Activated naive CD4-positive, alpha-beta T cell treated with anti-CD3 and anti-CD28 coated beads for 36 hours (primary cell): ENCODE results near the gene LRP3. TPM values are rescaled to one million over a fixed set of nuclear protein-coding genes. Genes with fewer than 3 reads are reported as not detected.

ENCODE experiments used
- CTCF ChIA-PET: fragments of 350-600 bp; sonication (Branson Sonifier 250); formaldehyde crosslinking; loops from one replicate; lab custom pipeline; 2021; ENCODE audit warnings: antibody characterized with exemption; lab: Charles Lee
- DNase-seq: peaks from one replicate; pipeline ENCODE4 v3.0.0-alpha.2; 2020
- H3K27ac Mint-ChIP-seq: one replicate; pipeline ENCODE4 v1.8.0; 2021; ENCODE audit warnings: mild to moderate bottlenecking, mixed read lengths
- H3K27me3 Mint-ChIP-seq: one replicate; pipeline ENCODE4 v1.8.0; 2021; ENCODE audit warnings: low read depth, mixed read lengths
- H3K36me3 Mint-ChIP-seq: one replicate; pipeline ENCODE4 v1.8.0; 2021; ENCODE audit warnings: low read depth, mixed read lengths
- H3K4me1 Mint-ChIP-seq: one replicate; pipeline ENCODE4 v1.8.0; 2021; ENCODE audit warnings: low read depth, mixed read lengths
- H3K4me3 Mint-ChIP-seq: one replicate; pipeline ENCODE4 v1.8.0; 2021; ENCODE audit warnings: mild to moderate bottlenecking, moderate library complexity, mixed read lengths
- H3K9me3 Mint-ChIP-seq: one replicate; pipeline ENCODE4 v1.8.0; 2021; ENCODE audit warnings: mixed read lengths
- intact Hi-C: fragments of 100-400 bp; cut with micrococcal nuclease; formaldehyde crosslinking; loops from one replicate; pipeline ENCODE4 v1.15.1; 2023
- total RNA-seq, 2 experiments: library from RNA; stranded (reverse); gene quantifications; one replicate each; pipeline ENCODE4 v1.2.3, GENCODE V29; 2021

LRP3 gene
- total RNA-seq, 2 experiments from 2014 or later, result 0.76 to 0.84 TPM

DNA sequence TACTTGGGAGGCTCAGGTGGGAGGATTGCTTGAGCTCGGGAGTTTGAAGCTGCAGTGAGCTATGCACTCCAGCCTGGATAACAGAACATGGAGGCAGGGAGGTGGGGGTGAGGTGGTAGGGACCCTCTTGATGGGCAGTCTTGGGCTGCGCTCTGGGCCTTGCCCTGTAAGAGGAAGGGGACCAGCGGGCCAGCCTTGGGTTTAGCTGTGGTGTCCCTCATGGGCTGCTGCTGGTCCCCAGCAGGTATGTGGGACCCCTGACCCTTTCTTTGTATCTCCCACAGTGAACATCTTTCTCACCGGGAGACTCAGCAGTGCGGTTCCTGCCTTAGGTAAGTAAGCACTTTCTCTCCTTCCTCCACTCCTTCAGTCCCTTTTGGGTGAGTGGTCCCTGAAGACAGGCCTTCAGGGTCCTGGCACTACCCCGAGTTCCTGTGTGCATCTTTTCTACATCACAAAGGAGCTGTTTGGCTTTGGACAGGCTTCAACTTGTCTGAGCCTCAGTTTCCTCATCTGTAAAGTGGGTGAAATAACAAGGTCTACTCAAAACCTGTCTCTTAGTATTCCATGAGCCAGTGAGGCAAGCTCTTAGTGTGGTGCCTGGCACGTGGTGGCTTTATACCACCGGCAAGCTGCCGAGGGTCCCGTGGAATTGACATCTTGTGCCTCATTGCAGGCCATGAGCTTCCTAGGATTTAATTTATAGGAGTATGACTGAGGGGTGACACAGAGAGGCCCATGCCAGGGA lies 2.5 kb downstream of the LRP3 start:
- H3K27me3 Mint-ChIP-seq, result peaks cover 27% of the 10 kb centered on the region

DNA sequence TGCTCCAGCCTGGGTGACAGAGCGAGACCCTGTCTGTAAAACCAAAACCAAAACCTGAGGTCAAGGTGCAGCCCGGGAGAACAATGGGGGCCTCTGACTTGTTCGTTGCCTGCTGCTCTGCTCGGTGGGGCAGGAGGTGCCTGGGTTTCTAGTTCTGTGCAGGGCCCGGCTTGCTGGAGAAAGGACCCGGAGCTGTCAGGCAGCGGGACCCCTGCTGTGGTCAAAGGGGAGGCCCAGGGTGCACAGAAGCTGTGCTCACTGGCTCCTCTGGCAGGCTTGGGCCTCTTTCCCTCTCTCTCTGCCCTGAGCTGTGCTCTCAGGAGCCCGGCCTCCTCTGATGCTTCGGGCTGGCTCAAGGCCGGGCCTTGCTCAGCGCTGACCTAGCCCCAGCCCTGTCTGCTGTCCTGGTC lies 3.5 kb downstream of the LRP3 start:
- no peak overlapping the region for H3K27ac Mint-ChIP-seq
- H3K4me1 Mint-ChIP-seq, result no peaks in the 10 kb centered on the region
- H3K4me3 Mint-ChIP-seq, result no peak overlapping the region
- H3K36me3 Mint-ChIP-seq, result no peaks in the 10 kb centered on the region
- DNase-seq, result no peak
- CTCF ChIA-PET, result interaction anchor here (0.8 to 2.4 kb wide), 2 partner anchors 53 to 73 kb away, joined by 3 to 6 read pairs; no protein-coding TSS in a partner anchor
- peaks cover 22% of the 10 kb centered on the region for H3K27me3 Mint-ChIP-seq
- H3K9me3 Mint-ChIP-seq, result no peaks in the 10 kb centered on the region
- intact Hi-C loops, result no loop called here

More for the DNA sequence above, 2.5 kb downstream of the LRP3 start:
- Mint-ChIP-seq H3K9me3 (no peaks in the 10 kb centered on the region), H3K36me3 (no peaks in the 10 kb centered on the region), H3K4me3 (no peak overlapping the region), H3K4me1 (no peaks in the 10 kb centered on the region), H3K27ac (no peak overlapping the region)
- intact Hi-C loops, result no loop called here
- CTCF ChIA-PET, result interaction anchor here (0.8 to 2.4 kb wide), 3 partner anchors 10 to 72 kb away, joined by 3 to 6 read pairs (median 3); no protein-coding TSS in a partner anchor
- no peak for DNase-seq

DNA sequence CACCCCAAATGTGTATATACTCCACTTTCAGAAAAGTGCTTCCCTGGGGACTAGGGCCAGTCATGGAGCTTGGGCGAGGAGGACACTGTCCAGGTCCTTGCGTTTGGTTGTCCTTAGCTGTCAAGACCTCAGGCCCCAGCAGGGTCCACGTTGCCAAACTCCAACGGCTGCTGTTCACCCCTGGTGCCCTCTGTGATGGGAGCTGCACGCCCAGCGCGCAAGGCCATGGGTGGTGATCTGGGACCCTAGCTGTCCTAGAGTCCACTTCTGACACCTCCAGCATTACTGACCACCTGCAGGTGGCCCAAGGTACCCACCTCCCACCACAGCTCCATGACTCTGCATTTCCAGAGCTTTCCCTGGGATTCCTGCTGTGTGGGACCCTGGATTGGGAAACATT lies 4.0 kb downstream of the LRP3 start:
- intact Hi-C loops, result no loop called here
- Mint-ChIP-seq H3K9me3 (no peaks in the 10 kb centered on the region), H3K4me3 (no peak overlapping the region), H3K27ac (no peak overlapping the region), H3K4me1 (no peaks in the 10 kb centered on the region), H3K36me3 (no peaks in the 10 kb centered on the region), H3K27me3 (peaks cover 18% of the 10 kb centered on the region)
- DNase-seq, result no peak
- CTCF ChIA-PET, result no interaction called here

DNA sequence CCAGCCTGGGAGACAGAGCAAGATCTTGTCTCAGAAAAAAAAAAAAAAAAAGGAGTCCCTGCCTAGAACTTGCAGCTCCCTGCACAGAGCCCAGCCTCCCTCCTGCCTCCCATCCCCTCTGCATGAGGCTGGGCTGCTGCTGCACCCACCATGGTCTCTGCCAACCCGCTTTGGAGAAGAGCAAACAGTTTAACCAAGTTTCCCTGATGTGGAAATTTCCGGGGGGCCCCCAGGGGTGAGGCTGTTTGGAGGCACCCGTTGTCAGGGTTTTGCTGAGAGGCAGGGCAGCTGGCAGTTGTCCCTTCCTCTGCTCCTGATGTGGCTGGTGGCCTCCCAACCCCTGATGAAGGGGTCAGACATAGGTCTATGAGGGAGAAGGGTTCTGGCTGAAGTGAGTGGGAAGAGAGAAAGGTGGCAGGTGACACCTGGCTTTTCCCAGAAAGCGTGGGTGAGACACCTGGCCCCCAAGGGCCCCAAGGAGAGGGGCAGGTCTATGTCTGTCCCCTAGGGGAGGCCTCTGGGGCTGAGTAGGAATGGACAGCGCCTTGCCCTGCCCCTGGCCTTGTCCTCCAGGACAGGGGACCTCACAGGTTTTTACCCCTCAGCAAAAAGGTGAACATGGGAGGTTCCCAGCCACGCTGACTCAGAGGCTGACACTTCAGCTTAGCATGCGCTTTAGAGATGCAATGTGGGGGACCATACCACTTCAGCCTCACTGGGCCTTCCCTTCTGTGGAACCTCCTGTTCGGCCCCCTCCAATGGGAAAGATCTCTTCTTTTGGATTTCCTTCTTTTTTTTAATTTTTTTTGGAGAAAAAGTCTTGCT lies 5.5 kb downstream of the LRP3 start:
- DNase-seq, result no peak
- intact Hi-C loops, result no loop called here
- H3K4me1 Mint-ChIP-seq, result no peaks in the 10 kb centered on the region
- H3K9me3 Mint-ChIP-seq, result no peaks in the 10 kb centered on the region
- H3K36me3 Mint-ChIP-seq, result no peaks in the 10 kb centered on the region
- CTCF ChIA-PET, result interaction anchor here (0.6 kb wide), 1 partner anchor 166 kb away, joined by 3 read pairs; no protein-coding TSS in a partner anchor
- H3K27ac Mint-ChIP-seq, result no peak overlapping the region
- no peak overlapping the region for H3K4me3 Mint-ChIP-seq
- H3K27me3 Mint-ChIP-seq, result peaks cover 11% of the 10 kb centered on the region

DNA sequence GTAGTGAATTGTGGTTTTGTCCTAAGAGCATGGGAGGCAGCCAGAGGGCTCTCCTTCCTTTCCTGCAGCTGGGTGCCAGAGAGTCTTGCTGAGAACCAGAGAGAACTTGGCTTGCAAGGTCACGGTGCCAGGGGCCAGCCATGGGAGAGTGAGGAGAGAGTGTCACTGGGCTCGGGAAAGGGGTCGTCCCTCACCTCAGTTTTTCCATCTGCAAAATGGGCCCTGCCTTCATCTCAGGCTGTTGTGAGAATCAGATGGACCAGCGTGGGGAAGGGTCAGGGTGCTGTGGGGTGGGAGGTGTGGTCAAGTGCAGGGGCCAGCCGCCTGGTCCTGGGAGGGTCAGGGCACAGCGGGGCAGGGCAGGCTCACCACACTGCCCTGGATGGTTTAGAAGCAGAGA lies 7.3 kb downstream of the LRP3 start:
- no peaks in the 10 kb centered on the region for H3K9me3 Mint-ChIP-seq
- intact Hi-C loops, result no loop called here
- no peak overlapping the region for H3K27ac Mint-ChIP-seq
- H3K4me1 Mint-ChIP-seq, result no peaks in the 10 kb centered on the region
- CTCF ChIA-PET, result no interaction called here
- no peak overlapping the region for H3K4me3 Mint-ChIP-seq
- no peak for DNase-seq
- H3K36me3 Mint-ChIP-seq, result no peaks in the 10 kb centered on the region
- peaks cover 6% of the 10 kb centered on the region for H3K27me3 Mint-ChIP-seq

DNA sequence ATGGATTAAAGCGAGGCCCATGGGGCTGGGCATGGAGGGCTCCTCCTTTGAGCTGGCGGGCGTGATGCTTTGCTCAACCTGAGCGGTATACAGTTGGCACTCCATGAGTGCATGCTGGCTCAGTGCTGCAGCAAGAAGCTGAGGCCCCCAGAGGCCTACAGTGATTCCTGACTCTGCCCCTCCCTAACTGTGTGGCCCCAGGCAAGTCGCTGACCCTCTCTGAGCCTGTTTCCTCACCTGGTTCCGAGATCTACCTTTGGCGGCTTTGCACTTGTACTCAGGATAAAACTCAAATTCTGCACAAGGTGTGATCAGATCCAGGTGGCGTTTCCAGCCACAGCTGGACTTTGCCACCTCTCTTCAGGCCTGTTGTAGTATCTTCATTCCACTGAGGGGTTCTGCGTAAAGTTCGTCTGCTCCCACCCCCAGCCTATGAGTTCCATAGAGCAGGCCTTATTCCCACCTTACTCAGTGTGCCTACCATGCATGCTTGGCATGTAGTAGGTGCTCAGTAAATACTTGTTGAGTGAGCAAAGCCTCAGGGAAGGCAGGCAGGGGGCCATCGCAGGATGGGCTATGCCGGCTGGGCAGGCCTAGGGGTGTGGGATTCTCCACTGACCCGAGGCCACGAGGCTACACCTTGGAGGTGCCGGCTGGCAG lies 7.9 kb downstream of the LRP3 start:
- Mint-ChIP-seq H3K27me3 (peaks cover 2% of the 10 kb centered on the region), H3K4me3 (no peak overlapping the region), H3K36me3 (no peaks in the 10 kb centered on the region), H3K27ac (no peak overlapping the region), H3K4me1 (no peaks in the 10 kb centered on the region), H3K9me3 (no peaks in the 10 kb centered on the region)
- intact Hi-C loops, result no loop called here
- no peak for DNase-seq
- CTCF ChIA-PET, result no interaction called here

DNA sequence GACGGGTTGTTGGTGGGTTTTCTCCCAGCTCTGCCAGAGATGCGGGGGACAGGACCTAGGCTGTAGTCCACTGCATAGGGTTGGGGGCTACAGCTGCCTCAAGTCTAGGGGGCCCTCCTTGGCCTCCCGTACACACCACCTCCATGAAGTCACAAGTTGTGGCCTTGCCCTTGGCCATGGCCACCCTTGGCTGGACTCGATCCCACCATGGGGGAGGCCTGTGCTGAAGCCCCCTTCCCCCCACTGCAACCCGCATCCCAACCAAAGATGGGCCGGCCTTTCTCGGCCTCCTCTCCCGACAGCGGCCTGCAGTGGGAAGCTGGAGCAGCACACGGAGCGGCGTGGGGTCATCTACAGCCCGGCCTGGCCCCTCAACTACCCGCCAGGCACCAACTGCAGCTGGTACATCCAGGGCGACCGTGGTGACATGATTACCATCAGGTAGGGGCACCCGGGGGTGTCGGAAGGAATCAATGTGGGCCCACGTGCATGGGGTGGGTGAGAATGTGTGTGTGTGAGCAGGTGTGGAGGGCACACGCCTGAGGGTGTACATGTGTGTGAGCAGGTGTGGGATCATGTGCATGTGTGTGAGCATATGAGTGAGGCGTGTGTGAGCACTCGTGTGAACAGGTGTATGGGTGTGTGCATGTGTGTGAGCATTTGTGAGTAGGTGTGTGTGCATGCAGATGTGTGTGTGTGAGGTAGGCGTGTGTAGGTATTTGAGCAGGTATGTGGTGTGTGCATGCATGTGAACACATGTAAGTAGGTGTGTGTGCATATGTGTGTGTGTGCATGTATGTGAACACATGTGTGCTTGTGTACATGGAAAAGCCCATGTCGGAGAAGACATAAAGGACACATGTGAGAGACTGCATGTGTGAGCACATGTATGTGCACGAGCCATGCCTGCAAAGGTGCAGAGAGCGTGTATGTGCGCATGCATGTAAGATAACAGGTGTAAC lies 8.7 kb downstream of the LRP3 start:
- no peak overlapping the region for H3K4me3 Mint-ChIP-seq
- CTCF ChIA-PET, result no interaction called here
- DNase-seq, result no peak
- H3K36me3 Mint-ChIP-seq, result no peaks in the 10 kb centered on the region
- H3K27ac Mint-ChIP-seq, result no peak overlapping the region
- no peaks in the 10 kb centered on the region for H3K9me3 Mint-ChIP-seq
- intact Hi-C loops, result no loop called here
- no peaks in the 10 kb centered on the region for H3K4me1 Mint-ChIP-seq
- no peaks in the 10 kb centered on the region for H3K27me3 Mint-ChIP-seq

DNA sequence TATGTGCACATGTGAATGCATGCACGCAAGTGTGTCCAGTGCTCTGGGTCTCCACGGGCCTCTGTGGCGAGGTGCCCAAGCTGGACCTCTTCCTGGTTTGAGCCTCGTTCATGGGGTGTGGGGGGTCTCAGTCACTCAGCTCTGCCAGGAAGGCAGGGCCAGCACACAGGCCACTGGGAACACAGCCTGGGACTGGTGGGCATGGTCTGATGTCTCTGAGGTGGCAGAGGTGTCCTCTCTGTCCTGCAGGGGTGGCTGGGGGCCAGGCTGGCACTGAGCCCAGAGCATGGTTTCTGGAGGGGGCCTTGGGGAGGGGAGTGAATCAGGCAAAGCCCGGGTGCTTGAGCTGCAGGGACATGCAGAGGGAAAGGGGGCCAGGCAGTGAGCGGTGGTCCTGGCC lies 9.4 kb downstream of the LRP3 start:
- Mint-ChIP-seq H3K4me3 (no peak overlapping the region), H3K27me3 (no peaks in the 10 kb centered on the region), H3K4me1 (no peaks in the 10 kb centered on the region), H3K36me3 (no peaks in the 10 kb centered on the region), H3K9me3 (no peaks in the 10 kb centered on the region), H3K27ac (no peak overlapping the region)
- intact Hi-C loops, result no loop called here
- CTCF ChIA-PET, result no interaction called here
- DNase-seq, result no peak

DNA sequence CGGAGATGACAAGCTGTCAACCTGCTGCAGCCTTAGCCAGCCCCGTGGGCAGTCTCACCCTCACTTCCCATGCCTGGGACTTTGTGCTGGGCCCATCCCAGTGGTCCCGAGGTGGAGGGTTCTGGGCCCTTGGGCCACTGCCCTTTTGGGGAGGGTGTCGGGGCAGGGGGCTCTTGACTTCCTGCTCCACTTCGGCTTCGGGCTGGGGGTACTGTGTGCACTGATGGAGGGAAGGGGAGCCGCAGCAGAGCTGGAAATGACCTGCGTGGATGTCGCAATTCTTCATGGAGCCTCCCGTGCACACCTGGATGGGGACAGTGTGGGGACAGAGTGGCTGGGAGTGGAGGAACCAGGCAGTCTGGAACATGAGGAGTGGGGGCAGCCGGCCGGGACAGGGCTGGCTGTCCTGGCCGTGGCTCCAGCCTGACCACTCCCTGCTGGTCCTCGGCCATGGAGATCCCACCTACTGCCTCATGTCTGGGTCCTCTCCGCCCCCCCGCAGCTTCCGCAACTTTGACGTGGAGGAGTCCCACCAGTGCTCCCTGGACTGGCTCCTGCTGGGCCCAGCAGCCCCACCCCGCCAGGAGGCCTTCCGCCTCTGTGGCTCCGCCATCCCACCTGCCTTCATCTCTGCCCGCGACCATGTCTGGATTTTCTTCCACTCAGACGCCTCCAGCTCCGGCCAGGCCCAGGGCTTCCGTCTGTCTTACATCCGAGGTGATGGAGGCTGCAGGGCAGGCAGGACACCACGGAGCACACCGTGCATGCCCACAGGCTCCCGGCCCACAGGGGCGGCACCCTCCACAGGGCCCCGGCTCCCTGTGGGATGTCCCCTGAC lies 10.2 kb downstream of the LRP3 start:
- intact Hi-C loops, result no loop called here
- Mint-ChIP-seq H3K36me3 (no peaks in the 10 kb centered on the region), H3K9me3 (no peaks in the 10 kb centered on the region), H3K4me3 (no peak overlapping the region), H3K27ac (no peak overlapping the region), H3K27me3 (no peaks in the 10 kb centered on the region), H3K4me1 (no peaks in the 10 kb centered on the region)
- CTCF ChIA-PET, result no interaction called here
- DNase-seq, result no peak

DNA sequence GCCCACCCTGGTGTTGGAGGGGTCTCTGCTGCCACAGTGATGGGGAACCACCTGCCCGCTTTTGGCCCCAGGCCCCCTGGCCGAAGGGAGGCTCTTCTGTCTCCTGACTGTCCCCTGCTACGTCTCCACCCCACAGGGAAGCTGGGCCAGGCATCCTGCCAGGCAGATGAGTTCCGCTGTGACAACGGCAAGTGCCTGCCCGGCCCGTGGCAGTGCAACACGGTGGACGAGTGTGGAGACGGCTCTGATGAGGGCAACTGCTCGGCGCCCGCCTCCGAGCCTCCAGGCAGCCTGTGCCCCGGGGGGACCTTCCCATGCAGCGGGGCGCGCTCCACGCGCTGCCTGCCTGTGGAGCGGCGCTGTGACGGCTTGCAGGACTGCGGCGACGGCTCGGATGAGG lies 11.0 kb downstream of the LRP3 start:
- H3K4me1 Mint-ChIP-seq, result no peaks in the 10 kb centered on the region
- H3K9me3 Mint-ChIP-seq, result no peaks in the 10 kb centered on the region
- CTCF ChIA-PET, result no interaction called here
- intact Hi-C loops, result no loop called here
- no peaks in the 10 kb centered on the region for H3K36me3 Mint-ChIP-seq
- H3K27ac Mint-ChIP-seq, result no peak overlapping the region
- H3K4me3 Mint-ChIP-seq, result no peak overlapping the region
- DNase-seq, result no peak
- no peaks in the 10 kb centered on the region for H3K27me3 Mint-ChIP-seq
